HG03378 (cell line): Measurements from ENCODE around the gene KRTAP26-1.

Experiments
- ATAC-seq: cut with Tn5 transposase; IDR thresholded peaks from one replicate; pipeline ENCODE4 v1.9.1; 2021; ENCODE audit warnings: mild to moderate bottlenecking, moderate library complexity; ENCODE audit not compliant: unreplicated experiment

Gene KRTAP26-1

GRCh38 chr21:30320215-30320614 is at the start of gene KRTAP26-1:
Gene KRTAP26-1, minus strand, starts transcription at chr21:30320315. Its CDS starts 280 bp downstream, at chr21:30320035.
- no peak for ATAC-seq

- ATAC-seq = no peak
Measured at GRCh38 chr21:30355906-30356305, 35.8 kb upstream of the KRTAP26-1 start.

GRCh38 chr21:30354308-30355005 is 34.3 kb upstream of the KRTAP26-1 start:
- ATAC-seq = no peak

GRCh38 chr21:30351534-30351933 is 31.4 kb upstream of the KRTAP26-1 start:
- ATAC-seq = no peak

GRCh38 chr21:30349572-30349971 is 29.5 kb upstream of the KRTAP26-1 start:
- no peak for ATAC-seq

GRCh38 chr21:30348506-30348905 is 28.4 kb upstream of the KRTAP26-1 start, which contains the start of gene KRTAP23-1:
Gene KRTAP23-1, minus strand, starts transcription at chr21:30348606. Its CDS starts 0 bp downstream, at chr21:30348606.
- no peak for ATAC-seq

GRCh38 chr21:30345014-30345413 is 24.9 kb upstream of the KRTAP26-1 start:
- no peak for ATAC-seq

- no peak for ATAC-seq
Measured at GRCh38 chr21:30340714-30341573, 20.8 kb upstream of the KRTAP26-1 start.

- no peak for ATAC-seq
Measured at GRCh38 chr21:30338717-30339116, 18.6 kb upstream of the KRTAP26-1 start.

GRCh38 chr21:30337772-30338171 is 17.7 kb upstream of the KRTAP26-1 start:
- ATAC-seq = no peak

GRCh38 chr21:30337276-30337744 is 17.2 kb upstream of the KRTAP26-1 start, which contains the start of gene KRTAP27-1:
Gene KRTAP27-1, minus strand, starts transcription at chr21:30337694. Its CDS starts 26 bp downstream, at chr21:30337668.
- ATAC-seq = no peak

GRCh38 chr21:30336596-30336995 is 16.5 kb upstream of the KRTAP26-1 start:
- ATAC-seq = no peak

- ATAC-seq = no peak
Measured at GRCh38 chr21:30333736-30334135, 13.6 kb upstream of the KRTAP26-1 start.

GRCh38 chr21:30332681-30333080 is 12.6 kb upstream of the KRTAP26-1 start:
- no peak for ATAC-seq

- no peak for ATAC-seq
Measured at GRCh38 chr21:30329203-30329875, 9.2 kb upstream of the KRTAP26-1 start.

- ATAC-seq = no peak
Measured at GRCh38 chr21:30326390-30326789, 6.3 kb upstream of the KRTAP26-1 start.

GRCh38 chr21:30315701-30316100 is 4.4 kb downstream of the KRTAP26-1 start:
- ATAC-seq = no peak

GRCh38 chr21:30306884-30307283 is 13.2 kb downstream of the KRTAP26-1 start:
- no peak for ATAC-seq

- ATAC-seq = no peak
Measured at GRCh38 chr21:30305136-30305535, 15.0 kb downstream of the KRTAP26-1 start.

- no peak for ATAC-seq
Measured at GRCh38 chr21:30289215-30289614, 30.9 kb downstream of the KRTAP26-1 start, which contains the start of gene KRTAP25-1. Gene KRTAP25-1, minus strand, starts transcription at chr21:30289514. Its CDS starts 24 bp downstream, at chr21:30289490.

- no peak for ATAC-seq
Measured at GRCh38 chr21:30282850-30283249, 37.3 kb downstream of the KRTAP26-1 start, which contains the start of gene KRTAP24-1. Gene KRTAP24-1, minus strand, starts transcription at chr21:30282950. Its CDS starts 18 bp downstream, at chr21:30282932.
